ENCODE measurements around the gene YEATS2.

The YEATS2 gene

GRCh38 chr3:183845090-183845489, 147.5 kb downstream of the YEATS2 start:
- no peak overlapping the region for H3K27ac ChIP-seq (ENCODE audit: low read depth, low read length)
- H3K9me3 ChIP-seq (ENCODE audit: control insufficient read depth in 1 of 2, low read length in 2 of 2): no peaks in the 10 kb centered on the region
- no peak overlapping the region for H3K4me3 ChIP-seq (ENCODE audit: low read depth in 1 of 2, low read length in 2 of 2)
- H3K36me3 ChIP-seq (ENCODE audit: control insufficient read depth in 1 of 2, insufficient read depth in 2 of 2, low read length in 2 of 2): peaks cover 35 to 55% of the 10 kb centered on the region in 2 donors
- H3K4me1 ChIP-seq (ENCODE audit: control insufficient read depth in 1 of 2, insufficient read depth in 2 of 2, low read length in 2 of 2): no peaks in the 10 kb centered on the region
- H3K27me3 ChIP-seq (ENCODE audit: control insufficient read depth in 1 of 2, insufficient read depth in 2 of 2, low read length in 2 of 2): no peaks in the 10 kb centered on the region
- H3K9ac ChIP-seq (ENCODE audit: low read depth in 1 of 2, low read length in 2 of 2): no peak overlapping the region

GRCh38 chr3:183845608-183846288, 148.2 kb downstream of the YEATS2 start:
- peaks cover 31 to 52% of the 10 kb centered on the region in 2 donors for H3K36me3 ChIP-seq (ENCODE audit: control insufficient read depth in 1 of 2, insufficient read depth in 2 of 2, low read length in 2 of 2)
- no peaks in the 10 kb centered on the region for H3K9me3 ChIP-seq (ENCODE audit: control insufficient read depth in 1 of 2, low read length in 2 of 2)
- no peak overlapping the region for H3K9ac ChIP-seq (ENCODE audit: low read depth in 1 of 2, low read length in 2 of 2)
- H3K27ac ChIP-seq (ENCODE audit: low read depth, low read length): no peak overlapping the region
- no peak overlapping the region for H3K4me3 ChIP-seq (ENCODE audit: low read depth in 1 of 2, low read length in 2 of 2)
- H3K4me1 ChIP-seq (ENCODE audit: control insufficient read depth in 1 of 2, insufficient read depth in 2 of 2, low read length in 2 of 2): no peaks in the 10 kb centered on the region
- H3K27me3 ChIP-seq (ENCODE audit: control insufficient read depth in 1 of 2, insufficient read depth in 2 of 2, low read length in 2 of 2): no peaks in the 10 kb centered on the region

DNA sequence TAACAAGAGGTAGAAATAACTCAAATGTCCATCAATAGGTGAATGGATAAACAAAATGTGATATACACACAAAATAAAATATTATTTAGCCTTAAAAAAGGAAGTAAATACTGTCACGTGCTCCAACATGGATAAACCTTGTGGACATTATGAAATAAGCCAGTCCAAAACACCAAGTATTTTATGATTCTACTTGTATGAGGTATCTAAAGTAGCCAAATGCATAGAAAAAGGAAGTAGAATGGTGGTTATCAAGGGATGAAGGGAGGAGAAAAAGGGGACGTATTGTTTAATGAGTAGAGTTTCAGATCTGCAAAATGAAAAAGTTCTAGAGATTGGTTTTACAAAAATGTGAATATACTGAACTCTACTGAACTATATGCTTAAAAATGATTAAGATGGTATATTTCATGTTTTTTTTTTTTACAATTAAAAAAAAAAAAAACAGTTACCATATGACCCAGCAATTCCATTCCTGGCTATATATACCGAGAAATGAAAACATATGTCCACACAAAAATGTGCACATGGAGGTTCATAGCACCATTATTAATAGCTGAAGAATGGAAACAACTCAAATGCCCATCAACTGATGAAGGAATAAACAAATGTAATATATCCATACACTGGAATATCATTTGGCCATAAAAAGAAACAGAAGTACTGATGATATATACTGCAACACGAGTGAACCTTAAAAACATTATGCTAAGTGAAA, 156.9 kb downstream of the YEATS2 start:
- Histone ChIP-seq H3K27me3 (ENCODE audit: control insufficient read depth in 1 of 2, insufficient read depth in 2 of 2, low read length in 2 of 2) (no peaks in the 10 kb centered on the region), H3K9me3 (ENCODE audit: control insufficient read depth in 1 of 2, low read length in 2 of 2) (no peaks in the 10 kb centered on the region), H3K4me1 (ENCODE audit: control insufficient read depth in 1 of 2, insufficient read depth in 2 of 2, low read length in 2 of 2) (no peaks in the 10 kb centered on the region), H3K4me3 (ENCODE audit: low read depth in 1 of 2, low read length in 2 of 2) (no peak overlapping the region), H3K27ac (ENCODE audit: low read depth, low read length) (no peak overlapping the region), H3K9ac (ENCODE audit: low read depth in 1 of 2, low read length in 2 of 2) (no peak overlapping the region), H3K36me3 (ENCODE audit: control insufficient read depth in 1 of 2, insufficient read depth in 2 of 2, low read length in 2 of 2) (peaks cover 9 to 27% of the 10 kb centered on the region in 2 donors)

DNA sequence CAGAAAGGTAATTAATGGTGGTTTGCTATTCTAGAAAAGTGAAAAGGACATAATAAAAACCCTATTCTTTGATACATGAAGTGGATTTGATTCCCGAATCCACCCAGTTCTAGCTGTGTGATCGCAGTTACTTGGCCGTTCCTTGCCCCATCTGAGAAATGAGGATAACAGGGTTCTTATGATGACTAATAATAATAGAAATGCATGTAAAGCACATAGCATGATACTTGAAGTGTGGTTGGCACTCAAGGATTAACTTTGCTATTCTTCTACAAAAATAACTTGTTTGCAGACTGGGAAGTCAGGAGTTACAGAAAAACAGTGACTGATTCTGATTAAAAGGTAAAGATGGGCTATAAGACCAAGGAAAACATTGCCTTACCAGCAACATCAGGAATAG, 160.3 kb downstream of the YEATS2 start:
- no peaks in the 10 kb centered on the region for H3K27me3 ChIP-seq (ENCODE audit: control insufficient read depth in 1 of 2, insufficient read depth in 2 of 2, low read length in 2 of 2)
- no peaks in the 10 kb centered on the region for H3K9me3 ChIP-seq (ENCODE audit: control insufficient read depth in 1 of 2, low read length in 2 of 2)
- no peaks in the 10 kb centered on the region for H3K4me1 ChIP-seq (ENCODE audit: control insufficient read depth in 1 of 2, insufficient read depth in 2 of 2, low read length in 2 of 2)
- no peak overlapping the region for H3K9ac ChIP-seq (ENCODE audit: low read depth in 1 of 2, low read length in 2 of 2)
- H3K27ac ChIP-seq (ENCODE audit: low read depth, low read length): no peak overlapping the region
- peaks cover 14 to 56% of the 10 kb centered on the region in 2 donors for H3K36me3 ChIP-seq (ENCODE audit: control insufficient read depth in 1 of 2, insufficient read depth in 2 of 2, low read length in 2 of 2)
- H3K4me3 ChIP-seq (ENCODE audit: low read depth in 1 of 2, low read length in 2 of 2): no peak overlapping the region

Measured in duodenal mucosa (tissue), 2 donors.